ENCODE data around the gene WDR48.
"Not testable (repeated sequence)": the region's sequence is repeated elsewhere in the genome, so short reads cannot be mapped to it uniquely, and the experiment has no call there.

WDR48 gene

DNA sequence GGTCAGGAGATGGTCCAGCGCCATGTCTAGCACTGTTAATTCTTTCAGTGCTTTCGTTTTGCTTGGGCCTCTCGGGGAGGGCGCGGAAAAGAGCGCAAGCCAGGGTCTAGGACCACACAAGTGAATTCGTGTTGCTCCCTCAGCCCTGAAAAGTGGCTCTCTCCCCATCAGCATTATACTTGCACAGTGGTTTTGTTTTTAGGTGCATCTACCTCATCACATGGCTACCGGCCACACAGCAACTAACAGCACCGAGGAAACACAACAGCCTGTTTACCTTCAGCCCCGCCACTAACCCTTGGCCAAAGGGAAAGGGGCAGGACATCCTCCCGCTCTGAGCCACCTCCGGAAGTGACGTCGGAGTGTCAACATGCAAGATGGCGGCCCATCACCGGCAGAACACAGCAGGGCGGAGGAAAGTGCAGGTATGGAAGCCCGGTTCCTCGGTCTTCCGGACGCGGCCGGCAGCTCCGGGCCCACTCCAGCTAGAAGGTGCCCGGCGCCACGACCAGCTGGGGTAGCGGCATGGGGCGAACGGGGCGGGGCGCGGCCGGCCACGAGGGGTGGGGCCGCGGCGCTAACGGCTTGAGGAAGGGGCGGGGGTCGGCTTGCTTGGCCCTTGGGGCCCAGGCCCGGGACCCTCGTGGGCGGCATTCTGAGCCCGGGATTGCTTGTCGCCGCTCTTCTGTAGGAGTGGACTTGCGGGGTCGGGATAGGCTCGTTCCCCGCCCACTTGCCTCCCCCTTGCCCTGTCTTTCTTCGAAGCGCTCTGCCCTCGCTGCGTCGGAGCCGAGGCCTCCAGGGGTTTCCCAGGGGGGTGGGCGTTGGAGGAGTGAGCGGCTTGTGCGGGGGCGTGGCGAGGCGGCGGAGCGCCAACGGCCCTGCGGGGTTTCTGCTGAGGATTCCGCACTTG lies at the start of gene WDR48, which contains the start of gene SCN11A:
Gene WDR48 (plus strand): TSS at position 368 of the 913 bp plus-strand sequence. CDS start 10 bp downstream, at position 378.
Gene SCN11A (minus strand): TSS at position 296 of the 913 bp plus-strand sequence. CDS start 101,582 bp downstream, outside the sequence.
- peak; percentile 97 for DNase-seq

DNA sequence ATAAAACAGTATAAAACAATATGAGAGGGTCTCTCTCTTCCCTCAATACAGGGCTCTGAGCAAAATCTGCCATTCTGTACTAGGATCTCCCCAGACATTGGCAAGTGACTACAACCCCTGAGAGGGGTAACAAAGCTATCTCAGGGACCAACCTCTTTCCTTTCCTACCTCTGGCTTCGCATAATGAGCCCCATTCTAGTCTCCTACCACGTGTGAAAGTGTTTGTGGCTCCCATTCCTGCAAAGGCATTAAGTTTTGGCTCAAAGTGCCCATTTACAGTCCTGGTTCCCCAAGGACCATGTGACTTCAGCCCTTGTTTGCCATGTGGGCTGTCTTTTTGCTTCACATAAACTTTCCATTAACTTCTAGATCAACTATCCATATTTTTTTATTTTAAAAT lies 46.5 kb upstream of the WDR48 start:
- no peak for DNase-seq

DNA sequence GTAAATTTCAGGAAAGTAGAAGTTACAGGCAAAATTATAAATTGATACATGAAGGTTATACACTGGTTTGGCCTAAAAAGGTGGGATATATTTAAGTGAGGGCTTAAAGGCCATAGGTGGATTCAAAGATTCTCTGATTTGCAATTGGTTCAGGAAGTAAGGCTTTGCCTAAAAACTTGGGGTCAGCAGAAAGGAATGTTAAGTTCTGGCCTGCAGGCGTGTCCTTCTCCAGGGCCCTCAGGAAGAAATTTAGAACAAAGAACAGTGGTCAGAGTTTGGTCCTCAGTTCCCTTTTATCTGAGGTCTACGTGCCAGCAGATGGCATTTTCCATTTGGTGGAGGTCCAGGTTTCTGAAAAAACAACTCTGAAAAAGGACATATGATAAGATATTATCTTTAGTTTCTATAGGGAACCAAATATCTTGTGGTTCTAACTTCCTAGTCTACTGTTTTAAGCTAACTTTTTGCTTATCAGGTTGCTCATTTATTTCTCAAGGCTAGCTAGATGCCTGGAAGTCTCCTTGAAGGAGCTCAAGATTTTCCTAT lies 40.6 kb upstream of the WDR48 start:
- no peak for DNase-seq

DNA sequence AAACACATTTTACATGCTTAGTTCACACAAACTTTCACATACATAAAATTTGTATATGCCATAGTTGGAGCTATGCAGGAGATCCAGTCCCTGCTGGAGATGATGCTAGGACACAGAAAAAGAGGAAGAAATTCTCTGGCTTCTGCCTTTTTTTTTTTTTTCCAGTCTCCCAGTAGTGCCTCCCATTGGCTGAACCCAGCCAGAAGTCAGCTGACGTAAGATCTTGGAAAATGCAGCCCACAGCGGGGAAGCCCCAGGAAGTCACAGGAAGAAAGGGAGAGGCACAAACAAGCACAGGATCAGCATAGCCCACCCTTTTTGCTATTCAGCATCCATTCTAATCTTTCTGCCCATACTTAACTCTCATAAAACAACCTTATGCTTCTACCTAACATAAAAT lies 38.5 kb upstream of the WDR48 start:
- DNase-seq: no peak

DNA sequence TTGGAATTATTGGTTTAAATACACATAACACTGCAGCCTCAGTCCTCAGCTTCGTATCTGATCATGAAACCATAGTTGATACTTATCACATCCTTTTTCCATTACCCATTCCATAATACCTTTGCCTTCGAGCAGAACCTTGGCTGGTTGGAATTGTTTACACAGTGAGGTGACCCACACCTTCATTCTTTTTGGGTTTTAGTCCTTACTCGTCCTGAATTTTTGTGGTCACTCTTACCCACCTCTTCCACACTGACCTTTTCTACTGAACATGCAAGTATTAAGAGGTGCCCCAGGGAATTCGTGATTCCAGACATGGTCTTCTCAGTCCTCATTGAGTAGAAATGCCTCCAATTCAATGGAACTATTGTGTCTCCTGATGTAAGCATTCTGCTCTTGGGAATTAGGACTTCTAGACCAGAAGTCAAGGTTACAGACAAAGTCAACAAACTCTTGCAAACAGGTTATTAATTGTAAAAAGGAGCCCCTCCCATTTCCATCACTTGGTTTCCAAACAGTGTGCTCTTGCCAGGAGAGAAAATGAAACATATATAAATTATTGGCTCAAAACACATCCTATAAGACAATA lies 37.8 kb upstream of the WDR48 start:
- no peak for DNase-seq

DNA sequence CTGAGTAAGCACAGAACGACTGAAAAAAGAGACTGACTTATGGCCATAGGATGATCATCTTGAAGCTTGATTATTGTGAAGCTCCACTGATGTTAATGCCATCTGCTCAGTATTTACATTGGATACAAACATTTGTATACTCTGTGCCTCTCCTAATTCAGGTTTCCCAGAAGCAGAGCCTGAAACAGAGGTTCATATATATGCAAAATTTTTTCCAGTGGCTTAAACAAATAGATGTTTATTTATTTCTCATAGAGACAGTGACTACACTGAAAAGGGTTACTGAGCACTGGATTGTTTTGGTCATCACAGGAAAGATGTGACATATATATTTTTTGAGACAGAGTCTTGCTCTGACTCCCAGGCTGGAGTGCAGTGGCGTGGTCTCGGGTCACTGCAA lies 36.4 kb upstream of the WDR48 start:
- no peak for DNase-seq

DNA sequence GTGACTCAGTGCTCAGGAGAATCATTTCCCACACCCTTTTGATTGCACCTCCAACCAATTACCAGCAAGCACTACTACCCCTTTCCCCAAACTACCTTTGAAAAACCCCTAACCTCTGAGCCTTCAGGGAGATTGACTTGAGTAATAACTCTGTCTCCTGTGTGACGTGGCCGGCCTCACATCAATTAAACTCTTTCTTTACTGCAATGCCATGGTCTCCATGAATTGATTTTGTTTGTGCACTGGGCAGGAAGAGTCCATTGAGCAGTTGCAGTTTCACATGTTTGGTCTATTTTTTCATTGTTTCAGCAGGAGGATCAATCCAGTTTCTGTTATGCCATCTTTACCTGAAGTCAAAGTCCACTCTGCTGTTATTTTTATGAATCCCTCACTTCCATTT lies 32.5 kb upstream of the WDR48 start:
- DNase-seq: no peak

DNA sequence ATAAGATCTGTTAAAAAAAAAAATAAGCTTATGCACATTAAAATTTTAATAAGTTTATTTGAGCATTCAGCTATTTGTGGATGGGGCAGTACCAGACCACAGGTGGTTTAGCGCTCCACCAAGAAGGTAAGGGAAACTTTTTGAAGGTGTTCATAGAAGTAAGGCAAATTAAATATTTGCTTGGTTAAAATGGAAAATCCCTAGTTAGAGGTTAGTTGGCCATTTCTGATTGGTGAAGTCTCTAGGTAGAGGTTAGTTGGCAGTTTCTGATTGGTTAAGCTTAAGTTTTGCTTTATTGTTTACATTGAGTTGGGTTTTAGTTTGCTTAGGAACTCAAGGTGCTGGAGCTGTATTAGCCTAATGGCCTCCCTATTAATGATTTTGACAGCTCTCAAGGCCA lies 30.8 kb upstream of the WDR48 start:
- no peak for DNase-seq

DNA sequence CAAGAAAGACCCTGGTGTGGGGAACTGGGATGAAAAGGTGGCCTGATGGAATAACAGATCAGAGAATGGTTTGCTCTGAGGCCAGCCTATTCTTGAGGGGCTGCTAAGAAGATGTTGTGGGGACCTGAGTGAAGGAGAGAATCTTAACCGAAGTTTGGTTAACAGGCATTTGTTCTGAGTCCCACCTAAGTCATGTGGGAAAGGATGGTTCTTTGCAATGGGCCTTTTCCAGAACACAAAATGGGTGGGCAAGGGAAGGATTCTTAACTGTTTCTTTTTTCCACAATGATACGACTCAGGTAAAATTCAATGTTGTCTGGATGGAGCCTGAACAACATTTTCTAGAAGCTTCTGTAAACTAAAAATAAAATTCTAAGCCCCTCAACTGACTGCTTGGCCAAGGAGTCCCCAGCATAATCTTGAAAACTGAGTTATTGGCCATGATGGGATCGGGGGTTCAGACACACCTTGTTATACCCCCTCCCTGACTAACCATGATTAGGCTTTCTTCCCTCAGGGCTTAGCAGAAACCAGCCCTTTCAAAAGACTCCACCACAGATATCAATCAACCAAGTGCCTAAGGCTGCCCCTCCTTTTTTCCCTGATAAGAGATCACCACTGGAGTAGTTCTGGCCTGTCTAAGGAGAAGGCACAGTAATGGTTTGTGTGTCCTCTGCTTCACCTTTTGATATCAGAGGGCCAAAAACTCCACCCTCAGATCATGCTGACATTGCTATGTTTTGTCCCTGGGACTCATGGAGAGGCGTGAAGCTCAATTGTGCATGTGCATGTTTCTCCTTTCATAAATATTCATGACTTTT lies 30.1 kb upstream of the WDR48 start:
- DNase-seq: no peak

DNA sequence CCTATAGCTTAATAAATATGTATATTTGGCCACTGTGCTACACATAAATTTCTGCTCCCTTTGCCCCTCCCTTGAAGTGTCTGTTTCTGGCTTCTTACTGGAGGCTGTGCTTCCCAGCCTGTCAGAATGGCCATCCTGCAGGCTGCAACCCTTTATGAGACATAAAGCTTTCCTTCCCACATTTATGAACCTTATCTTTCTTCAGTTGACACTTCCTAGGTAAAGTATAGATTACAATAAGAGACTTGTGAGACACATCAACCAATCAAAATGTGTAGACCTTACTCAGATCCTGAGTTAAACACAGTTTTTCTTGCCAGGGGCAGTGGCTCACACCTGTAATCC lies 29.6 kb upstream of the WDR48 start:
- no peak for DNase-seq

DNA sequence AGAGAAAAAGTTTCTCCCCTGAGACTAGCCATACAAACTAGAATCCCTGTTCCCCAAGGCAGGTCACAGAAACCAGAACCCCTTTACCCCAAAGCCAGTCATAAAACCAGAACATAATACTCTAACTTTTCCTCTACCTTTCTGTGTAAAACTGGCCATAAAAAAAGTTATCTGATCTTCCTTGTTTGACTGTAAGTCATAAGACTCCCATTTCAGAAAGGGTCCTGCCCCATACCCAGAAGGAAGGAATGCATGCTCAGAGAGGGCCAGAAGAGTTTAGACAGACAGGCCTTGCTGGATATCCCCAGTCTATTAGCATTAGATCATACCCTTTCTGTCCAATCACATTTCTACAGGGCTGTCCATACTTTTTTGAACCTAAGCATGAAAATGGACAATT lies 27.3 kb upstream of the WDR48 start:
- no peak for DNase-seq

DNA sequence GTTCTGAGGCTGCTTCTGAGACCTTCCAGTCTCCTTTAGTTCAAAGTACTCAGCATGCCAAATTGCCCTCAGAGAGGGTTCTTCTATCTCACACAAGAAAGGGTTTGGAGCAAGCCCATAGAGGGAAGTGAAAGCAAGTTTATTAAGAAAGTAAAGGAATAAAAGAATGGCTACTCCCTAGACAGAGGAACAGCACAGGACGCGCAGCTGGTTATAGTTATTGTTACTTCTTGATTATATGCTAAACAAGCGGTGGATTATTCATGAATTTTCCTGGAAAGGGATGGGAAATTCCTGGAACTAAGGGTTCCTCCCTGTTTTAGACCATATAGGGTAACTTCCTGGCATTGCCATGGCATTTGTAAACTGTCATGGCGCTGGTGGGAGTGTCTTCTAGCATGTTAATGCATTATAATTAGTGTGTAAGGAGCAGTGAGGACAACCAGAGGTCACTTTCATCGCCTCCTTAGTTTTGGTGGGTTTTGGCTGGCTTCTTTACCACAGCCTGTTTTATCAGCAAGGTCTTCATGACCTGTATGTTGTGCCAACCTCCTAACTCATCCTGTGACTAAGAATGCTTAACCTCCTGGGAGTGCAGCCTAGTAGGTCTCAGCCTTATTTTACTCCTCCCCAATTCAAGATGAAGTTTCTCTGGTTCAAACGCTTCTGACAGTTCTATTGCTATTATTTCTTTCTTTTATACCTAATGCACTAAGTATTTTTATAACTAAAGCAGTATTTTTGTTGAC lies 26.4 kb upstream of the WDR48 start:
- DNase-seq: no peak

DNA sequence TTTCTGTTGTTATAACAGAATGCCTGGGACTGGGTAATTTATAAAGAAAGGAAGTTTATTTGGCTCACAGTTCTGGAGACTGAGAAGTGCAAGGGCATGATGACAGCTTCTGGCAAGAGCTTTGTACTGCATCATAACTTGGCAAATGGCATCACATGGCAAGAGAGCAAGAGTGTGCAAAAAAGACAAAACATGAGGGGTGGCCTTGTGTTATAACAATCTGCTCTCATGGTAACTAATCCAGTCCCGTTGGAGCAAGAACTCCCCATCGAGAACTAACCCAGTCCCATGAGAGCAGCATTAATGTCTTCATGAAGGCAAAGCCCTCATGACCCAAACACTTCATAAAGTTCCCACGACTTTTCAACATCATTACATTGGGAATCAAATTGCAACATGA lies 23.3 kb upstream of the WDR48 start:
- DNase-seq: no peak

DNA sequence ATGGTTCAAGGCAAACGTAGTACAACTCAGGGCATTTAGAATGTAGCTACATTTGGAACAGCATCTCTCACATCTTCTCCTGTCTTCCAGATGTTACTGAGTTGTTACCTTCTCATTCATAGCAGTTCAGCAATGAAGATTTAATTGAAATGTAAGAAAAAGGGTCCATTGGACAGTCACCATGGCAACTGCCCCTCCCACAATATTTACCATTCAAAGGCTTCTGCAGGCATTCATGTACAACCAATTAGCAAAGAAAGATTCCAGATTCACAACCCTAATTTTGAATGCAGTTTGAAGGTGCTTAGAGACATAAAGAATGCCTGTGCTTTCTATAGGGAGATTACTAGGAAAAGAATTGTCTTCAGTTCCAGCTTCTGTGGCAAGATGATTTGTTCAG lies 22.3 kb upstream of the WDR48 start:
- no peak for DNase-seq

DNA sequence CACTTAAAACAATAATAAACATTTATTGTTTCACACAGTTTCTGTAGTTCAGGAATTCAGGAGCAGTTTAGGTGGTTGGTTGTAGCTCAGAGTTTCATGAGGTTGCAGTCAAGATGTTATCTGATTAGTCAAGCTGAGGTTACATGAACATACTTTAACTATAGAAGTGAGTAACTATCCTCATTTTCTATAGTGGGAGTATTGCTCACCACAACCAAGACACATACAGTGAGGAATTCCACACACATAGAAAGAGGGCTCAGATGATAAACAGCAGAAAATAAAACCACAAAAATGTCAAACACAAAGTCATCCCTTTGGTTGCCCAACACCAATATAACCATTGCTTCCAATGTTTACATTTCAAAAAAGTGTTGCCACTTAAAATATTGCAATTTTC lies 13.7 kb upstream of the WDR48 start:
- no peak for DNase-seq

DNA sequence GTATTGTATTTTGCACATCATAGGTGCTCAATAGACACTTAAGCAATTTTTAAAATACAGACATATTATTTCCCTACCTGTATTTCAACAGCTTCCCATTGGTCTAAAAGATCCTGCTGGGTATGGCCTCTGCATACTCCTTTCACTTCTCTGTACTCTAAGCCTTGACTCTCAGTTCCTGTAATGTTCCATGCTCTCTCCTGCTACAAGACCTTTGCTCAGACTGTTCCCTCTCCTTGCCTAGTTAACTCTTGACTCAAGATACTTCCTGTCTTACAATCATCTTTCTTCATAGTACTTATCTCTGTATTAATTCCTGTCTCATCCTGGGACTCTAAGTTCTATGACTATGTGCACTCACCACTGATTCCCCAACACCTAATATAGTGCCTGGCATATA lies 1.8 kb upstream of the WDR48 start:
- DNase-seq: no peak

DNA sequence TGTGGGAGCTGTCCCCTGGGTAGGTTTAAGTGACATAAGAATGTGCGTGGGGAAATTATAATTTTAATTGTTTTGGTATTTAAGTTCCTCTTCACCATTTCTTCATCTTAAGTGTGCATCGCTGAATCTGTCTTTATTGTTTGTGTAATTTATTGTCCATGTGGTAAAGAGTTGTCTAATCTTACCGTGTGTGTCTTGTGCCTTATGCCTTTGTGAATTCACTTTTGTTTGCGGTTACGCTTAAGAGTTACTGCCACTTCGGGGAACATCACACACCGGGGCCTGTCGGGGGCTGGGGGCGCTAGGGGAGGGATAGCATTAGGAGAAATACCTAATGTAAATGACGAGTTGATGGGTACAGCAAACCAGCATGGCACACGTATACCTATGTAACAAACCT lies 767 bp downstream of the WDR48 start:
- no peak for DNase-seq

DNA sequence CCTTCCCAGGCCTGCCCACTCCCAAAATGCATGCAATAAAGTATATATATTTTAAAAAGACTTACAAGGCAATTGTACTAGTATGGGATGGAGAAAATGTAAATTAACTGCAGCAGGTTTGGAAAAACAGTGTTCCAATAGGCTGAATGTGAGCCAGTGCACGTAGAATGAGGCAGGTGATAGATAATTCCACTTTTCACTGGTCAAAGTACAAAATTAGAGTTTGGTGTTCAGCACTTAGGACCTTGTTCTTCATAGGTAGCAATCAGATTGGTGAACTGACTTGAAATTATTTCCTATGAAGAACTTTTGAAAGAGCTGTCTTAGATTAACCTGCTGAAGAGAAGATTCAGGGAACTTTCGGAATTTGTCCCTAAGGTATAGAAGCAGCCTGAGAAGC lies 1.9 kb downstream of the WDR48 start:
- DNase-seq: no peak

DNA sequence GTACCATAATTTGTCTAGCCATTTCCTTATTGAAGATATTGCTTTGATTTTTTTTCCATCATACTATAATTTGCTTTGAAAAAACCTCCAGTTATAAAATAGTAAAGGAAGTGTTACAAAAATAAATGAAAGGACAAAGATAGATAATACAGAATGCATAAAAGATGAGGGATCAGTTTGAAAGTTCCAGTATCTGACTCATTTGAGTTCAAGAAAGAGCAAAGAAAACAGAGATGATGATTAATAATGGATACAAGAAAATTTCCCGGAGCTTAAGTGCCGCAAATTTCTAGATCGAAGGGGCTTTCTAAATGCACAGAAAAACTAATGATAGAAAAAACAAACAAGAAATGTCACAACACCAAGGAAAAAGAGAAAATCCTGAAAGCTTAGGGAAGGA lies 4.3 kb downstream of the WDR48 start:
- DNase-seq: no peak

DNA sequence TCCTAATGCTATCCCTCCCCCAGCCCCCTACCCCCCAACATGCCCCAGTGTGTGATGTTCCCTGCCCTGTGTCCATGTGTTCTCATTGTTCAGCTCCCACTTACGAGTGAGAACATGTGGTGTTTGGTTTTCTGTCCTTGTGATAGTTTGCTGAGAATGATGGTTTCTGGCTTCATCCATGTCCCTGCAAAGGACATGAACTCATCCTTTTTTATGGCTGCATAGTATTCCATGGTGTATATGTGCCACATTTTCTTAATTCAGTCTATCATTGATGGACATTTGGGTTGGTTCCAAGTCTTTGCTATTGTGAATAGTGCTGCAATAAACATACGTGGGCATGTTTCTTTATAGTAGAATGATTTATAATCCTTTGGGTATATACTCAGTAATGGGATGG lies 9.4 kb downstream of the WDR48 start:
- DNase-seq: not testable (repeated sequence)

DNA sequence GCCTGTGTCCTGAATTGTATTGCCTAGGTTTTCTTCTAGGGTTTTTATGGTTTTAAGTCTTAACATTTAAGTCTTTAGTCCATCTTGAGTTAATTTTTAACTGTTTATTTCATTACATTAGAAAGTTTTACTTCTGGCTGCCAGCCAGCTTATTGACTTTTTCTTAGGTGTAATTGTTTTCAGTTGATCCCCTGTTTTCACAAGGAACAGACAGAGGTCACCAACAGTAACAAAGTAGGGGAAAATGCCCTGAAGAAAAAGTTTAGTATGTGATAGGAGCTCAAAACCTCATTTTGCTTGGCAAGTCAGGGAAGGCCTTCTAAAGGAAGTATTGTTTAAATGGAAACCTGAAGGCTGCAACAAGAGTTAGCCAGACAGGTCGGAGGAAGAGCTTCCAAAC lies 10.4 kb downstream of the WDR48 start:
- DNase-seq: no peak

DNA sequence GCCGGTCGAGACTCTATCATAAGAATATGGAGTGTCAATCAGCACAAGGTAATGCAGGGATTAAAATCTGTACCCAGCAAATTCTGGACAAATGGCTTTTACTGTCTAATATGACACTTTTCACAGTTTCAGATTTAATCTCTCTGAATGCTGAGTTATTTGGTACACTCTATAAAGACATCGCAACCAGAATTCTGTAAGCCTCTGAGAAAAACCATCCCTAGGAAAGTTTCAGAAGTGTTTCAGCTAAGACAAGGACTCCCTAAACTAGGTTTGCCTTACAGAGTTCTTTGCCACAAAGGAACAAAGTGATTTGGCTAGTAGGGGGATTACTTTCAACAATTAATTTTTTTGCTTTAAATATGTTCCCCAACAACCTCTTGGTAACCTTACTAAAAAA lies 11.3 kb downstream of the WDR48 start:
- no peak for DNase-seq

DNA sequence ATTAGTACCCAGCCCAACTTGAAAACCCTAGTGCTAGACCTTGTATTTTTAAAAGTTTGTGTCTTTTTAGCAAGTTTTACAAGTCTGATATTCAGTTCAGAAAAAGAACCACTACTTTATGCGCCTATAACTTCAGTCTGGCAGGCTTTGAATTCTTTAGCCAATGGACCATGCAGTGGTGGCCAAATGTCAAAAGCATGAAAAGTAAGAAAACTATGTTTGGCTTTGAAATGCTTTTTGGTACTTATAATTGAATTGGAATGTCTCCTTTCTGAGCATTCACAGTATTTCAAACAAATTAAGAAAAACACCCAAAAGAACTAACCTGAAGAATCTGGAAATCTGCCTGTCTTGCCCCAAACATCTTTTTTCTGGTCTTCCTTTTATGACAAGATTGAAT lies 12.8 kb downstream of the WDR48 start:
- DNase-seq: no peak

Measured in activated effector memory CD4-positive, alpha-beta T cell treated with anti-CD3 and anti-CD28 coated beads, Interleukin-2, amount 50 U/mL, for 16 hours (primary cell).